ENCODE measurements around the gene UST.

UST gene, protein sequence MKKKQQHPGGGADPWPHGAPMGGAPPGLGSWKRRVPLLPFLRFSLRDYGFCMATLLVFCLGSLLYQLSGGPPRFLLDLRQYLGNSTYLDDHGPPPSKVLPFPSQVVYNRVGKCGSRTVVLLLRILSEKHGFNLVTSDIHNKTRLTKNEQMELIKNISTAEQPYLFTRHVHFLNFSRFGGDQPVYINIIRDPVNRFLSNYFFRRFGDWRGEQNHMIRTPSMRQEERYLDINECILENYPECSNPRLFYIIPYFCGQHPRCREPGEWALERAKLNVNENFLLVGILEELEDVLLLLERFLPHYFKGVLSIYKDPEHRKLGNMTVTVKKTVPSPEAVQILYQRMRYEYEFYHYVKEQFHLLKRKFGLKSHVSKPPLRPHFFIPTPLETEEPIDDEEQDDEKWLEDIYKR

GRCh38 chr6:148746363-148747144 lies at the start of gene UST:
TSS of gene UST (plus strand) at chr6:148747030. CDS start at chr6:148747431, 401 bp downstream.
- peak; percentile 40 to 48 for DNase-seq (ENCODE audit: low read depth in 2 of 2)

GRCh38 chr6:148697895-148698440 lies 48.9 kb upstream of the UST start:
- no peak for DNase-seq (ENCODE audit: low read depth in 2 of 2)

GRCh38 chr6:148698671-148699180 lies 48.1 kb upstream of the UST start:
- DNase-seq (ENCODE audit: low read depth in 2 of 2), result no peak

DNA sequence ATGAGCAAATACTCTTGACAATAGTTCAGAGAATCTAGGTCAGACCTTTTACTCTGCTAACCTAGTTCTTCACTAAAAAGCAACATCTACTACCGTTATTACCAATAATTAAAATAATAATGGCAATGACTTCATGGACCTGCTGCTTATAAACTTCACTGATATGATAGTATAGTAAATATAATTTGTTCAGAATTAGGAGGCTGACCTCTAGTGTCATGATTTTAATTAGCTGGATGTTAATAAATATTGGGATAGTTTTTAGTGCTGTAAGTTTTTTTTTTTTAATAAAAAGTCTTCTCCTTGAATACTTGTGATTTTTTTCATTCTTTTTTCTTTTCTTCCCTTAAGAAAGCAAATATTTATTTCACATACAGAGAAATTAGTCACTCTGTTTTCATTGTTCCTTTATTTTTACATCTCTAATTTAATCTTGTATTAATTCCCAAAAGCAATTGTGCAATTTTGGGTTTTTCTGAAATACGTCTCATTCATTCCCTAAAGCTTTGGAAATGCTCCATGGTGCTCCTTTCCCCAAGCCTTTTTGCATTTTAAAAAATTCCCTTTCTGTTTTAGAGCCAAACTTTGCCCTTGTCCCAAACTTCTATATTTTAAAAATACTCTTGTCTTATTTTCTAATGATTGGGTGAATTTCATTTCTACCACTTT lies 46.6 kb upstream of the UST start:
- no peak for DNase-seq (ENCODE audit: low read depth in 2 of 2)

DNA sequence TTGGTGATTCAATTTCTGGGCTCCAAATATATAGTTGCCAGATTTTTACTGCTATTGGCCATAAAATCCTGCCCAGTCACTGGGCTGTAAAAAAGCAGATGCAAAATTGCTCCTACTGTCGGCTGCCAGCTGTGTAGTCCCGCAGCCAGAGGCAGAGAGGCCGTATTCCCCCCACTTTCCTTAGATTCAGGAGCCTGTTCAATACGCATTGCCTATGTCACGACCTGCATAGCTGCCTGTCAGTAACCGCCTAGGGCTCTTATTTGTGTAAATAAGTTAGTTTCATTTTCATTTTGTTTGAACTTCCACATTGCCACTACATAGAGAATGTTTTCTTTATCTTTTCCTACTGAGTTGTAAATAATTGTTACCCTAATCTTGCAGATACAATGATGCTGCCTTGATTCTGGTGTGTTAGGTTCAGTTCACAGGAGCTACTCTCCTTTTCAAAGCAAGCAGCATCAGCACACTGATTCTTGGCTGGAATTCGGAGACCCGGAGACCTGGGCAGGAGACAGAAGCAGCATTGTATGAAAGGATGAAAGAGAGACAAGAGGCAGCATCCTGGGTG lies 46.0 kb upstream of the UST start:
- DNase-seq (ENCODE audit: low read depth in 2 of 2), result no peak

DNA sequence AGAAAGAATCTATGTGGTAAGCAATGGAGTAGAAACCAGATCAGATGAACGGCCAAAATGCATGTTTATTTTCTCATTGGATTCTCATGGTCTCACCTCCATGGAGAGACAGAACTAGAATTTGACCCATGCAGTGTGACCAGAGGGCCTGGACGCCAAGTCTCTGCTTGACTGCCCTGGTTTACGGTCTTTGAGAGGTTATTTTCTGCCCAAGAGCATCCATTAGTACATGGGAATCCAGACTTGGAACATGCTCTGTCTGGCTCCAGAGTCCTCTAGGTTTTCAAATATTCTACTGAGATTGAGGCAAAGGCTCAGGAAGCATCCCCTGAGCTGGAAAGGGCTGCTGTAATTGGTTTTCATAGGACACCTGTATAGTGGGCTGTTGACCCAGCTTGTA lies 45.5 kb upstream of the UST start:
- DNase-seq (ENCODE audit: low read depth in 2 of 2), result no peak

DNA sequence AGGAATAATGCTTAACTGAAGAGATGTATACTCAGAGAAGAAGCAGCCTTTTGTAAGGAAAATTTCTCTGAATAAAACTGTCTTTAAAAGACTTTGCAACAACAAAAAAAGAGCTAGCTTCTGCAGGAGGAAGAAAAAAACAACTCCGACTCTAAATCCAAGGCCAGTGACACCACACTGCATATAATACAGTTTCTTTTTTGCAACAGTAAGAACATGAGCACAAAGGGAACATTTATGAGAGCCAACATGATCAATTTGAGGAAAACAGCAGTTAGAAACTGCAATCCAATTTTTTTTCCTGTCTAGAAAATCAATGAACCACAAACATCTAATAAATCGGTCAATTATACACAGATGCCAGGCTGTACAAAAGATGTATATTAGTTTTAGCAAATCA lies 42.9 kb upstream of the UST start:
- DNase-seq (ENCODE audit: low read depth in 2 of 2), result no peak

GRCh38 chr6:148704400-148705246 lies 42.2 kb upstream of the UST start:
- no peak for DNase-seq (ENCODE audit: low read depth in 2 of 2)

DNA sequence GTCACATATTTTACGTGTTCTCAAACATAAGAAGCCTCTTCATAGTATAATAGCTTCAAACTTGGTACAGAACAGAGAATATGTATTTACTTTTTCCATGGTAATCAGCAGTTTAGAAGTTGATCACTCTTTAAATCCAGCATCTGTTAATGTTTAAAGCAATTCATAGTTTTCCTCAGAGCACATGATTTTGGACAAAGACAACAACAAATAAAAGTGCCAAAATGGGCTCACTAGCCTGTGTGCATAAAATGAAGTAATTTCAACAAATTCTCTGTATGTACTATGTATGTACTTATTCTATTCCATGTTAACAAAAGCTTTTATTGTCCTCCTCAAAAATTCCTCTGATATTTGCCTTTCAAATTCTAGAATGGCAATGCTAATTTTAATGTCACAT lies 38.1 kb upstream of the UST start:
- no peak for DNase-seq (ENCODE audit: low read depth in 2 of 2)

DNA sequence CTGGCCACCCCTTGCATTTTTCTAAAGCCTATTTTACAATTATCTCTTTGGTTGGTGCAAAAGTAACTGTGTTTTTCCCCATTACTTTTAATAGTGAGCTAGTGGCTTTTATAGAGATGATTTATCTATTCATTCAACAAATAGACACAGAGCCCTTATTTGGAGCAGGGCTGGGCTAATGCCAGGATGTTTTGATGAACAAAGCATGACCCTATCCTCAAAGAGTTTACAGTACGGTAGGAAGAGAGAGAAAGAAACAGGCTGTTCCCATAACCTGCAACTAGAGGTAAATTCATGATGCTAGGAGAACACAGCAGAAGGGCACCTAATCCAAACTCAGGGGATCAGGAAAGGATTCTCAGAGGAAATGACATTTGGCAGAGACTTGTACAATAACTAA lies 37.3 kb upstream of the UST start:
- no peak for DNase-seq (ENCODE audit: low read depth in 2 of 2)

- DNase-seq (ENCODE audit: low read depth in 2 of 2), result no peak
Measured at GRCh38 chr6:148711833-148712654, 34.8 kb upstream of the UST start.

DNA sequence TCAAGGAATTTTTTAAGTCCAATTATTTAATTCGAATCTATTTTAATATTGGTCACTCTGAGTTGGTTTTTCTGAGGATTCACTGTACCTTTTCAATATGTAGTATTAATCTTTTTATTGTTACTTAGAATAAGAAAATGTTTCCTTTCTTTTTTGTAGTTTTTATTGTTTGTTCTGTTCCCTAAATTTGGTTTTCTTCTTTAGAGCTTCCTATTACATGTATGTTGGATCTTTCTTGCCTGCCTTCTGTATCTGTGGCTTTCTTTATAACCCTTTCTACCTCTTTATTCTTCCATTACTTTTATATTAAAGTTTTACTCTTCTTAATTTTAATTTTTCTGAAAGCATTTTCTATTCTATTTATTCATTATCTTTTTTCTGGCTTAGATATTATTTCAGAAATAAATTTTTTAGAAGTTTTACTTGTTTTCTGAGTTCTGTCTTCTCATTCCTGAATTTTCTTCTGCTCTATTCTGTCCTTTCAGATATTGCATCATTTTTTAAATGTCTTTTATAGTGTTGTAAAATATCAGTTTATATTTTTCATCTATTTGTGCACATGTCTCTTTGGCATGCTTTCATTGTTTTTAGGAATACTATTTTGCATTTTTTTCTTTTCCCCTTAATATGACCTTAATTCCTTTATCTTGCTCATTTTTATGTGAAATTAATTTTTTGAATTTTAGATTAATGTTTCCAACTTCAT lies 33.6 kb upstream of the UST start:
- DNase-seq (ENCODE audit: low read depth in 2 of 2), result no peak

GRCh38 chr6:148713921-148714320 lies 32.9 kb upstream of the UST start:
- DNase-seq (ENCODE audit: low read depth in 2 of 2), result no peak

- DNase-seq (ENCODE audit: low read depth in 2 of 2), result no peak
Measured at GRCh38 chr6:148716811-148717210, 30.0 kb upstream of the UST start.

DNA sequence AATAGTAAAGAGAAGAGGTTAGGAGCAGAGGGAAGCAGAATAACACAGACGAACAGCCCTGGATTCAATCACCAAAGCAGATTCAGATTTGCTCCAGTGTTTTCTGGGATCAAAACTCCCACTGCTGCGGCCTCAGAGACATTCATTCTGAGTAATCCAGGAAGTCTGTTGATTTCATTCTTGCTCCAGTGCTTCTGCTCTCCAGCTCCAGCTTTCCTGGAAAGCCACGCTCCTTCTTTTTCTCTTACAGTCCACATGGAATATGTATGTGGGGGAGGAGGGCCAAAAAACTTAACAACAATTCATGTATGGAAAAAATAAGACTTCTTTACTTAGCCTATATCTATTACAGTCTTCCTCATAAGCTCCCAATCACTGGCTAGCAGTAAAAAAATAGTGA lies 26.4 kb upstream of the UST start:
- DNase-seq (ENCODE audit: low read depth in 2 of 2), result no peak

DNA sequence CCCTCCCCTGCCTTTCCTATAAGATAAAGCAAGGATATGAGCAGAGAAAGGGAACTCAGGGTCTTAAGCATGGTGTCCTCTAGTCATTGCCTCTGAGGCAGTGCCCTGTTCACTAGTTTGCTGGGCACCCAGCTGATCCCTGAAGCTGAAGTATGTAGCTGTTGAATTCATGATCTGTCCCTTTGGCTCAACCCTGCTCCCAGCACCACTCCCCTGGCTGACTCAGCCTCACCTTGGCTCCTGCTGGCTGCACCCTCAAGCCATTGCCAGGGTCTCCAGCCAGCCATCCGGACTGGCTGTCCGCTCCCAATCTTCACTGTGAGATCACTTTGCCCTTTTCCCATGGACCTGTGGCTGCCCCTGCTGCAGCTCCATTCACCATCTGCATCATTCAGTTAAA lies 25.9 kb upstream of the UST start:
- DNase-seq (ENCODE audit: low read depth in 2 of 2), result no peak

DNA sequence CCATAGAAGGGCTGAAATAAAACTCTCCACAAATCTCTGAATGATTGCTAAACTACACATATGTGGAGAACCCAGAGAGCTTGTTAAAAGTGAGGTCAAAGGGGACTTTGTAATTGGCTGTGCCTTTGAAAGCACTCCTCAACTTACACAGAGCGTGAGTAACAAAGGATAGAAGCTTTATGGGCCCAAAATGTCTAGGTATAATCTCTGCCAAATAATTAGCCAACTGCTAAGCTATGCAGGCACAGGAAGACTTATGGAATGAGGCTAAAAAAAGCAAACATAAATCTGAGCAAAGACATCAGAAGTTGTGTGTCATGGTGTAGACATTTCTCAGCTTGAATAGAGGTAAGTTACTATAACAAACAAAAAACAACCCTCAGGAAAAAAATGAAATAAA lies 23.3 kb upstream of the UST start:
- DNase-seq (ENCODE audit: low read depth in 2 of 2), result no peak

DNA sequence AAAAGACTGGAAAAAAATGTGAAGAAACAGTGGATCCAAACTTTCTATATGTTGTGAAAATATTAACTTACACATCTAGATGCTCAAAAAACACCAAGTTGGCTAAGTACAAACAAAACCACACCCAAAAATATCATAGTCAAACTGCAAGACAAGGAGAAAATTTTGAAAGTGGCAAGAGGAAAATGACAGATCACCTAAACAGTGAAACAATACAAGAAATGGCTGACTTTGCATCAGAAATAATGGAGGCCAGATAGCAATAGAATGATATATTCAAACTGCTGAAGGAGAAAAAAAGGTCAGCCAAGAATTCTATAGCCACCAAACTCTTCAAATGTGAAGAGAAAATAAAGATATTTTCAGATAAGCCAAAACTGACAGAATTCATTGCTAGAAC lies 22.4 kb upstream of the UST start:
- no peak for DNase-seq (ENCODE audit: low read depth in 2 of 2)

DNA sequence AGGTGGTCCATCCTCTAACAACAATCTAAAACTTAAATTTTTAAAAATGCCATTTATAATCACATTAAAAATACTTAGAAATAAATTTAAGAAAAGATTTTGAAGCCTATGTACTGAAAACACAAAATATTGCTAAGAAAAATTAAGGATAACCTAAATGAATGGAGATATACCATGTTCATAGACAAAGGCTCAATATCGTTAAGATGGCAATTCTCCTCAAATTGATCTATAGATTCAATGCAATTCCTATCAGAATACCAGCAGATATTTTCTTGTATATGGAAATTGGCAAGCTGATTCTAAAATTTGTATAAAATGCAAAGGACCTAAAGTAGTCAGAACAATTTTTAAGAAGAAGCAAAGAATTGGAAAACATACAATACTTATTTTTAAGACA lies 19.7 kb upstream of the UST start:
- DNase-seq (ENCODE audit: low read depth in 2 of 2), result no peak
